Stimulated activated CD4-positive, alpha-beta T cell treated with anti-CD3 and anti-CD28 coated beads, TNF-alpha, amount 100 ng/mL, for 24 hours (primary cell): ENCODE data around the gene MYO3A.
"Not testable (repeated sequence)": the region's sequence is repeated elsewhere in the genome, so short reads cannot be mapped to it uniquely, and the experiment has no call there.

ENCODE experiments used
- DNase-seq, 3 experiments: peaks; one replicate each; pipeline ENCODE4 v3.0.0-alpha.2; 2020; ENCODE audit warnings: low read depth in 3 of 3

The MYO3A gene

GRCh38 chr10:25982107-25982506, 48.1 kb downstream of the MYO3A start:
- no peak for DNase-seq

- no peak for DNase-seq
Observed at GRCh38 chr10:25988583-25988982, 54.6 kb downstream of the MYO3A start.

- no peak for DNase-seq
Observed at GRCh38 chr10:25989951-25990350, 55.9 kb downstream of the MYO3A start.

GRCh38 chr10:25999295-25999981, 65.4 kb downstream of the MYO3A start:
- no peak for DNase-seq

- no peak for DNase-seq
Observed at GRCh38 chr10:26000971-26001370, 66.9 kb downstream of the MYO3A start.

- DNase-seq: not testable (repeated sequence)
Observed at GRCh38 chr10:26002466-26002865, 68.4 kb downstream of the MYO3A start.

- no peak for DNase-seq
Observed at GRCh38 chr10:26015092-26015491, 81.1 kb downstream of the MYO3A start.

GRCh38 chr10:26022831-26023230, 88.8 kb downstream of the MYO3A start:
- DNase-seq: no peak

- no peak for DNase-seq
Observed at GRCh38 chr10:26024303-26024702, 90.3 kb downstream of the MYO3A start.

- DNase-seq: no peak
Observed at GRCh38 chr10:26025523-26025922, 91.5 kb downstream of the MYO3A start.

GRCh38 chr10:26029858-26030257, 95.8 kb downstream of the MYO3A start:
- DNase-seq: no peak

- no peak for DNase-seq
Observed at GRCh38 chr10:26031300-26031699, 97.3 kb downstream of the MYO3A start.

GRCh38 chr10:26043469-26043868, 109.4 kb downstream of the MYO3A start:
- DNase-seq: no peak

- no peak for DNase-seq
Observed at GRCh38 chr10:26044141-26044749, 110.2 kb downstream of the MYO3A start.

- no peak for DNase-seq
Observed at GRCh38 chr10:26046073-26046700, 112.2 kb downstream of the MYO3A start.

- no peak for DNase-seq
Observed at GRCh38 chr10:26048756-26049155, 114.7 kb downstream of the MYO3A start.

- DNase-seq: no peak
Observed at GRCh38 chr10:26052326-26052725, 118.3 kb downstream of the MYO3A start.

- DNase-seq: no peak
Observed at GRCh38 chr10:26057466-26057865, 123.4 kb downstream of the MYO3A start.

- DNase-seq: no peak
Observed at GRCh38 chr10:26064106-26064505, 130.1 kb downstream of the MYO3A start.

GRCh38 chr10:26067680-26068079, 133.7 kb downstream of the MYO3A start:
- no peak for DNase-seq

- not testable (repeated sequence) for DNase-seq
Observed at GRCh38 chr10:26080971-26081370, 146.9 kb downstream of the MYO3A start.

- DNase-seq: no peak
Observed at GRCh38 chr10:26081459-26081858, 147.4 kb downstream of the MYO3A start.

- DNase-seq: no peak
Observed at GRCh38 chr10:26085549-26085948, 151.5 kb downstream of the MYO3A start.
